ENCODE measurements around the gene PLEKHN1.

The PLEKHN1 gene

GRCh38 chr1:1022302-1023009 is 56.2 kb downstream of the PLEKHN1 start:
- TF ChIP-seq CTCF (IDR thresholded peaks at IDR 0.05), result no peak

DNA sequence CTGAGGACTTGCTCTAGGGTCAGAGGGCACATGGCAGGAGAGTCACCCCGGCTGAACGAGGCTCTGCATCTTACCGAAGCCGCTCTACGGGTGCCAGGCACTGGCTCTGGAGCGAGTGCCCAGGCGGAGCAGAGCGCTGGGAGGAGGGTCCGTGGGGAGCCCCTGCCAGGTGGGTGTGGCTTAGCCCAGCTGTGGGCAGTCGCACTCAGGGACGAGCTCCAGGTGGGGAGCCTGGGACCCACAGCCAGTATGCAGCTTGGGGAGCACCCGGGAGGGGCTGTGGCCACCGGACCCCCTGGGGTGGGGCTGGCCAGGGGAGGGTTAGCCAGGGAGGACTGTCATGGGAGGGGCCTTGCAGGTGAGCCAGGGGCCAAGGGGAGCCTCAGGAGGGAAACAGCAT is 57.4 kb downstream of the PLEKHN1 start:
- TF ChIP-seq CTCF (IDR thresholded peaks at IDR 0.05), result no peak

- TF ChIP-seq CTCF (IDR thresholded peaks at IDR 0.05), result no peak
Observed at GRCh38 chr1:1024149-1024770, 58.0 kb downstream of the PLEKHN1 start.

DNA sequence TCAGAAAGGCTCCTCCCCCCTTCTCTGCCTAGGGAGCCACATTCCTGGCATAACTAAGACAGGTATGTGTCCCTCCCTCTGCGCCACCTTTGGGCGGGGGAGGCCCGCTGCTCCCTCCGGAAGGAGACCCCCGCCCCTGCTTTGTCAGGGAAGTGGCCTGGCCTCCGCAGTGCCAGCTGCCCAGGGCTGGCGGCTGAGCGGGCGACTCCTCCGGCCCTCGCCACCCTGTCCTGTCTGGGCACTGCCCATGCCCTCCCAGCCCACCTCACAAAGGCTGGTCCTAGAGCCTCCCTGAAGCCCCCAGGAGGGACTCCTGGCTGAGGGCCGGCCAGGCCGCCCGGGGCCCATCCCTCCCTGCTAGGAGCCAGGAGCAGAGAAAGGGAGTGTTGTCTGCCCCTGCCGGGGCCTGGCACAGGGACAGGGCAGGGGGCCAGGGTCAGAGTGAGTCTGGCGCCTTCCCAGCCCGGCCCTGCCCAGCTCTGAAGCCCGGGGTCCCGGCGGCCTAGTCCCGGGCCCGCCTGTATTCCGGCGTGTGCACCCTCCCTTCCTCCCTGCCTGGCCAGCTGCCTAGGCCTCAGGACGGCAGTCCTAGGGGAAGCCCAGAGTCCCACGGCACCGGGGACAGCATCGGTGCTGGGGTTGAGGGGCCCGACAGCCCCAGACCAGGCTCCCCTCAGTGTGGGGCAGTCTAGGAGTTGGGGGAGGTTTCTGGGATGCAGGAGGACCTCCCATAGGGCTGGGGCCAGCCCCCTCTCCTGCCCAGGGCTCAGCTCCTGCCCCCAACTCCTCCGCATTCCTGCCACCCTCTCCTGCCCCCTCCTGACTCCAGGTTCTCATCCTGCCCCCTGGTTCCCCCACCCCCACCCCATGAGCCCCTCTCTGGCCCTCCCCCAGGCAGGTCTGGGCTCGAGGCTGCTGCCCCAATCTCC is 58.8 kb downstream of the PLEKHN1 start:
- no peak for TF ChIP-seq CTCF (IDR thresholded peaks at IDR 0.05)

All from LNCAP (cell line).